ENCODE measurements around the gene COX7A2L. TPM values are rescaled to one million over a fixed set of nuclear protein-coding genes. Genes with fewer than 3 reads are reported as not detected.

The COX7A2L gene
- total RNA-seq, 1 experiment from 2014 or later, result 99.5 TPM

GRCh38 chr2:42372474-42373200, 11.6 kb upstream of the COX7A2L start:
- ChIA-PET CTCF (interaction anchor here (0.6 to 0.9 kb wide), 2 partner anchors 13 kb away, joined by 3 to 4 read pairs; no protein-coding TSS in a partner anchor), POLR2A (no interaction called here)
- H3K27me3 Mint-ChIP-seq (ENCODE audit: low read depth), result no peaks in the 10 kb centered on the region
- TF ChIP-seq IRF2 (CRISPR knock-in tag; IDR thresholded peaks at IDR 0.05; ENCODE audit: borderline replicate concordance, low read depth) (no peak), E2F4 (CRISPR knock-in tag; IDR thresholded peaks at IDR 0.05; ENCODE audit: borderline replicate concordance, low read depth) (no peak), ZNF425 (CRISPR knock-in tag; conservative IDR thresholded peaks at IDR 0.05) (no peak), ZNF532 (CRISPR knock-in tag; IDR thresholded peaks at IDR 0.05; ENCODE audit: borderline replicate concordance) (no peak), ATF1 (CRISPR knock-in tag; IDR thresholded peaks at IDR 0.05) (no peak), JAZF1 (CRISPR knock-in tag; IDR thresholded peaks at IDR 0.05) (no peak), ZNF121 (CRISPR knock-in tag; IDR thresholded peaks at IDR 0.05) (no peak), E2F5 (CRISPR knock-in tag; IDR thresholded peaks at IDR 0.05) (no peak)
- H3K4me3 Mint-ChIP-seq, result no peak overlapping the region
- DNase-seq (ENCODE audit: low spot score) (no peak), ATAC-seq (no peak)
- H3K4me1 Mint-ChIP-seq, result peaks cover 8% of the 10 kb centered on the region; the same call in 1 of the 2 replicates
- no peaks in the 10 kb centered on the region for H3K36me3 Mint-ChIP-seq
- no peaks in the 10 kb centered on the region for H3K9me3 Mint-ChIP-seq
- H3K27ac Mint-ChIP-seq, result no peak overlapping the region

GRCh38 chr2:42371611-42372473, 10.8 kb upstream of the COX7A2L start:
- Mint-ChIP-seq H3K27ac (peak overlapping the region; percentile 84; the same call in 1 of the 2 replicates), H3K36me3 (no peaks in the 10 kb centered on the region), H3K9me3 (no peaks in the 10 kb centered on the region), H3K27me3 (ENCODE audit: low read depth) (no peaks in the 10 kb centered on the region), H3K4me1 (peaks cover 8% of the 10 kb centered on the region; the same call in 1 of the 2 replicates), H3K4me3 (no peak overlapping the region)
- CTCF ChIA-PET, result interaction anchor here (0.9 kb wide), 1 partner anchor 14 kb away, joined by 3 read pairs; no protein-coding TSS in a partner anchor
- DNase-seq (ENCODE audit: low spot score) (no peak), ATAC-seq (no peak)
- POLR2A ChIA-PET, result no interaction called here
- TF ChIP-seq ATF1 (CRISPR knock-in tag; IDR thresholded peaks at IDR 0.05), result no peak
- TF ChIP-seq PRDM15 (CRISPR knock-in tag; IDR thresholded peaks at IDR 0.05), result no peak
- TF ChIP-seq NFATC4 (CRISPR knock-in tag; IDR thresholded peaks at IDR 0.05), result no peak
- TF ChIP-seq CDX4 (CRISPR knock-in tag; IDR thresholded peaks at IDR 0.05; ENCODE audit: borderline replicate concordance), result no peak
- no peak for TF ChIP-seq E2F5 (CRISPR knock-in tag; IDR thresholded peaks at IDR 0.05)
- no peak for TF ChIP-seq ESRRA (CRISPR knock-in tag; IDR thresholded peaks at IDR 0.05; ENCODE audit: borderline replicate concordance)
- no peak for TF ChIP-seq AR (CRISPR knock-in tag; IDR thresholded peaks at IDR 0.05)

Measured in WTC11 (cell line).